GM12878 (cell line): ENCODE measurements around the gene VPS8. TPM values are rescaled to one million over a fixed set of nuclear protein-coding genes. Genes with fewer than 3 reads are reported as not detected.

ENCODE experiments used
- ATAC-seq: fragments of 200-7000 bp; cut with Tn5 transposase; 3 replicates; pipeline ENCODE4 v1.9.1; 2020; ENCODE audit warnings: mild to moderate bottlenecking, moderate library complexity
- BruUV-seq: library from RNA; stranded (reverse); fragments of 400-500 nt; replicated peaks from 2 replicates; lab custom pipeline; 2021; lab: Mats Ljungman, UMichigan
- CTCF ChIA-PET: fragments of 300-600 bp; sonication (Branson Sonifier 250); formaldehyde crosslinking; extraction: SDS; loops from one replicate; lab custom pipeline; 2021; ENCODE audit warnings: inconsistent platforms; lab: Yijun Ruan, JAX
- POLR2A ChIA-PET: fragments of 350-600 bp; formaldehyde crosslinking; extraction: SDS; loops from one replicate; lab custom pipeline; 2021; ENCODE audit warnings: inconsistent platforms; lab: Charles Lee
- RAD21 ChIA-PET: fragments of 300-600 bp; sonication (Branson Sonifier 250); formaldehyde crosslinking; loops from one replicate; lab custom pipeline; 2023; ENCODE audit warnings: antibody characterized with exemption; ENCODE audit not compliant: unreplicated experiment; lab: Charles Lee
- SMC1A ChIA-PET: fragments of 300-600 bp; sonication (Branson Sonifier 250); formaldehyde crosslinking; loops from one replicate; lab custom pipeline; 2023; ENCODE audit not compliant: unreplicated experiment, uncharacterized antibody; lab: Charles Lee
- DNase-seq: peaks from one replicate; pipeline ENCODE4 v3.0.0-alpha.2; 2011; ENCODE audit warnings: low read depth, low spot score
- FAIRE-seq: peaks from 3 replicates; lab custom pipeline; 2011; peaks lifted over from hg19 to GRCh38; lab: Jason Lieb, UNC
- H2AFZ ChIP-seq: 2 replicates; pipeline ENCODE4 v1.6.0; 2011; ENCODE audit warnings: low read depth, low read length, control low read depth; ENCODE audit not compliant: control insufficient read depth
- H3K27ac ChIP-seq: 2 replicates; pipeline ENCODE4 v1.5.1; 2011; ENCODE audit warnings: control low read depth; ENCODE audit not compliant: control insufficient read depth, insufficient read depth
- H3K27me3 ChIP-seq, 2 experiments: replicated peaks in 1 of 2; 2 replicates each; pipeline versions ENCODE4 v1.6.0 to v1.6.1; 2011; ENCODE audit warnings: low read length in 1 of 2; ENCODE audit not compliant: control insufficient read depth in 2 of 2, insufficient read depth in 2 of 2
- H3K36me3 ChIP-seq, 2 experiments: 2 replicates each; pipeline ENCODE4 v1.5.1; 2011; ENCODE audit warnings: low read length in 1 of 2; ENCODE audit not compliant: control insufficient read depth in 2 of 2, insufficient read depth in 2 of 2
- H3K4me1 ChIP-seq: 2 replicates; pipeline ENCODE4 v1.6.1; 2011; ENCODE audit warnings: mild to moderate bottlenecking, low read length, moderate library complexity, mixed read lengths; ENCODE audit not compliant: control insufficient read depth, insufficient read depth
- H3K4me2 ChIP-seq: 2 replicates; pipeline ENCODE4 v1.6.0; 2011; ENCODE audit warnings: control low read depth; ENCODE audit not compliant: control insufficient read depth, insufficient read depth
- H3K4me3 ChIP-seq: fragments of 200-600 bp; sonication (generic); 2 replicates; pipeline ENCODE4 v1.5.1; 2016
- H3K79me2 ChIP-seq: 2 replicates; pipeline ENCODE4 v1.6.0; 2011; ENCODE audit warnings: low read length; ENCODE audit not compliant: control insufficient read depth, insufficient read depth
- H3K9ac ChIP-seq: 2 replicates; pipeline ENCODE4 v1.8.0; 2011; ENCODE audit warnings: low read length, control low read depth, mixed read lengths; ENCODE audit not compliant: control insufficient read depth, insufficient read depth
- H3K9me3 ChIP-seq: replicated peaks from 3 replicates; pipeline ENCODE4 v1.5.1; 2011; ENCODE audit warnings: mild to moderate bottlenecking, low read length; ENCODE audit not compliant: control insufficient read depth, insufficient read depth
- H4K20me1 ChIP-seq: 2 replicates; pipeline ENCODE4 v1.6.0; 2011; ENCODE audit not compliant: control insufficient read depth, insufficient read depth
- EGR1 ChIP-seq, 2 experiments: IDR thresholded peaks; 1 replicate in 1 of 2; 2 replicates in 1 of 2; pipeline ENCODE4 v1.6.1; 2011 to 2012; ENCODE audit warnings: low read depth in 2 of 2, low read length in 2 of 2, borderline replicate concordance in 1 of 2, mild to moderate bottlenecking in 1 of 2, moderate library complexity in 1 of 2
- ETV6 ChIP-seq, 2 experiments: fragments of 450-650 bp in 1 of 2; IDR thresholded peaks in 1 of 2; conservative IDR thresholded peaks in 1 of 2; 2 replicates each; pipeline ENCODE4 v1.6.1; 2014; ENCODE audit warnings: antibody characterized with exemption in 1 of 2, borderline replicate concordance in 1 of 2, low read depth in 1 of 2, mild to moderate bottlenecking in 1 of 2, moderate library complexity in 1 of 2
- HDGF ChIP-seq: fragments of 450-650 bp; IDR thresholded peaks from 2 replicates; pipeline ENCODE4 v1.6.1; 2016; ENCODE audit warnings: antibody characterized with exemption
- MLLT1 ChIP-seq: fragments of 450-650 bp; IDR thresholded peaks from 2 replicates; pipeline ENCODE4 v1.6.1; 2016; ENCODE audit warnings: mild to moderate bottlenecking
- SIN3A ChIP-seq: IDR thresholded peaks from 2 replicates; pipeline ENCODE4 v1.6.1; 2012; ENCODE audit warnings: low read depth, low read length, improper control_type of control experiment
- SREBF1 ChIP-seq: IDR thresholded peaks from 2 replicates; pipeline ENCODE4 v1.6.1; 2012; ENCODE audit warnings: mild to moderate bottlenecking, low read length
- WRNIP1 ChIP-seq: IDR thresholded peaks from 2 replicates; pipeline ENCODE4 v1.6.1; 2011; ENCODE audit warnings: low read depth, low read length, improper control_type of control experiment, borderline replicate concordance
- WGBS: methylation state at CpG from one replicate; pipeline ENCODE4 v1.1.6; 2016; ENCODE audit warnings: low lambda C conversion rate; ENCODE audit not compliant: insufficient replicate concordance, insufficient coverage; ENCODE audit errors: missing lambda C conversion rate; 5-methylcytosine and 5-hydroxymethylcytosine counted together
- in situ Hi-C: fragments of 300-500 bp; cut with MboI; formaldehyde crosslinking; loops from 9 replicates; pipeline ENCODE4 v1.14.3; 2018; ENCODE audit warnings: mixed read lengths
- intact Hi-C: fragments of 100-400 bp; cut with micrococcal nuclease; formaldehyde crosslinking; loops from one replicate; pipeline ENCODE4 v1.14.2; 2022; ENCODE audit not compliant: unreplicated experiment
- polyA plus RNA-seq, 11 experiments: library from polyadenylated mRNA; depleted of rRNA in 4 of 11; unstranded in 6 of 11; stranded (reverse) in 5 of 11; fragments of >200 nt; fragmentation: Nextera tagmentation in 4 of 11; fragmentation: Illumina TruSeq in 1 of 11; extraction: Ambion mirVana in 4 of 11; extraction: Trizol in 1 of 11; gene quantifications; 1 replicate in 1 of 11; 2 replicates in 10 of 11; pipeline versions ENCODE4 v1.2.1 to v1.2.3, GENCODE V29; 2011 to 2016; ENCODE audit warnings: inconsistent platforms in 2 of 11, missing spikeins in 2 of 11, low read depth in 1 of 11
- total RNA-seq, 4 experiments: library from RNA; depleted of rRNA in 3 of 4; stranded (reverse); fragments of >200 nt in 3 of 4; fragmentation: Illumina TruSeq in 1 of 4; extraction: Trizol in 1 of 4; gene quantifications; 2 replicates each; pipeline versions ENCODE4 v1.2.1 to v1.2.3, GENCODE V29; 2013 to 2021
- TF ChIP-seq, protein P1 (sequence below): fragments of 450-650 bp; IDR thresholded peaks from 2 replicates; pipeline ENCODE4 v1.6.1; 2016; ENCODE audit warnings: mild to moderate bottlenecking
- TF ChIP-seq, protein P2 (sequence below): fragments of 450-650 bp; IDR thresholded peaks from 2 replicates; pipeline ENCODE4 v1.6.1; 2016; ENCODE audit warnings: mild to moderate bottlenecking, moderate library complexity, borderline replicate concordance
- TF ChIP-seq, protein P3 (sequence below): fragments of 450-650 bp; IDR thresholded peaks from 2 replicates; pipeline ENCODE4 v1.6.1; 2017; ENCODE audit warnings: mild to moderate bottlenecking, low read depth, inconsistent platforms; ENCODE audit not compliant: poor library complexity, severe bottlenecking

The VPS8 gene
- total and polyA plus RNA-seq, 10 of the 15 experiments (the other 5 are each of a cell fraction or from before 2014, with no cell fraction given): 8.9 to 34.7 (median 20.9) TPM

DNA sequence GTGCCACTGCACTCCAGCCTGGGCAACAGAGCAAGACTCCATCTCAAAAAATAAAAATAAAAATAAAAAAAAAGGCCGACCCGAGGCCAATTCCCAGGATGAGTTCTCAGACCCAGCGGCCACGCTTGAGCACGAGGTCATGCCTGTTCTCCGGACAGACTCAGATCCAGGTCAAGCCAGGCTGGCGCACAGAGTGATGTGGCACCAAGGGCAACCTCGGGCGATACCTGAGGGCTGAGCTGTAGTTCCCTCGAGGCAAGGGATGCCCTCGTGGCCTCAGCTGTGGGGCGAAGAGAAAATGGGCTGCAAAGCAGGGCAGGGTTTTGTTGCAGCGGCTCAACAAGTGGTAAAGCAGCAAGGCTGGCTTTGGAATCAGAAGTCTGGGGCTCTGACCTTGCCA, 263.6 kb downstream of the VPS8 start:
- 62% methylated on average over 13 of the region's 13 CpGs for WGBS
- ChIA-PET RAD21 (no interaction called here), SMC1A (no interaction called here), POLR2A (no interaction called here), CTCF (no interaction called here)
- H3K9ac ChIP-seq: no peak overlapping the region
- no peak overlapping the region for H3K4me3 ChIP-seq
- H4K20me1 ChIP-seq: no peaks in the 10 kb centered on the region
- no peak for FAIRE-seq
- H3K36me3 ChIP-seq: no peaks in the 10 kb centered on the region
- no peak overlapping the region for H3K27ac ChIP-seq
- 0 out of 4 replicates have a peak, but pooled peaks cover 0 to 2% of the 10 kb centered on the region in 2 experiments for H3K27me3 ChIP-seq
- H3K4me1 ChIP-seq: no peaks in the 10 kb centered on the region
- no peaks in the 10 kb centered on the region for H3K9me3 ChIP-seq
- BruUV-seq: no TSS peak
- no peak overlapping the region for H2AFZ ChIP-seq
- H3K4me2 ChIP-seq: no peak overlapping the region
- ATAC-seq: no peak
- intact Hi-C loops: no loop called here
- H3K79me2 ChIP-seq: no peaks in the 10 kb centered on the region
- no peak for DNase-seq
- in situ Hi-C loops: no loop called here
- no peak for TF ChIP-seq ETV6 (conservative IDR thresholded peaks at IDR 0.05 in 1 of 2, IDR thresholded peaks at IDR 0.05 in 1 of 2; ENCODE audit: borderline replicate concordance in 1 of 2, low read depth in 1 of 2)
- TF ChIP-seq, protein P1, sequence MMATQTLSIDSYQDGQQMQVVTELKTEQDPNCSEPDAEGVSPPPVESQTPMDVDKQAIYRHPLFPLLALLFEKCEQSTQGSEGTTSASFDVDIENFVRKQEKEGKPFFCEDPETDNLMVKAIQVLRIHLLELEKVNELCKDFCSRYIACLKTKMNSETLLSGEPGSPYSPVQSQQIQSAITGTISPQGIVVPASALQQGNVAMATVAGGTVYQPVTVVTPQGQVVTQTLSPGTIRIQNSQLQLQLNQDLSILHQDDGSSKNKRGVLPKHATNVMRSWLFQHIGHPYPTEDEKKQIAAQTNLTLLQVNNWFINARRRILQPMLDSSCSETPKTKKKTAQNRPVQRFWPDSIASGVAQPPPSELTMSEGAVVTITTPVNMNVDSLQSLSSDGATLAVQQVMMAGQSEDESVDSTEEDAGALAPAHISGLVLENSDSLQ: no peak
- TF ChIP-seq, protein P2, sequence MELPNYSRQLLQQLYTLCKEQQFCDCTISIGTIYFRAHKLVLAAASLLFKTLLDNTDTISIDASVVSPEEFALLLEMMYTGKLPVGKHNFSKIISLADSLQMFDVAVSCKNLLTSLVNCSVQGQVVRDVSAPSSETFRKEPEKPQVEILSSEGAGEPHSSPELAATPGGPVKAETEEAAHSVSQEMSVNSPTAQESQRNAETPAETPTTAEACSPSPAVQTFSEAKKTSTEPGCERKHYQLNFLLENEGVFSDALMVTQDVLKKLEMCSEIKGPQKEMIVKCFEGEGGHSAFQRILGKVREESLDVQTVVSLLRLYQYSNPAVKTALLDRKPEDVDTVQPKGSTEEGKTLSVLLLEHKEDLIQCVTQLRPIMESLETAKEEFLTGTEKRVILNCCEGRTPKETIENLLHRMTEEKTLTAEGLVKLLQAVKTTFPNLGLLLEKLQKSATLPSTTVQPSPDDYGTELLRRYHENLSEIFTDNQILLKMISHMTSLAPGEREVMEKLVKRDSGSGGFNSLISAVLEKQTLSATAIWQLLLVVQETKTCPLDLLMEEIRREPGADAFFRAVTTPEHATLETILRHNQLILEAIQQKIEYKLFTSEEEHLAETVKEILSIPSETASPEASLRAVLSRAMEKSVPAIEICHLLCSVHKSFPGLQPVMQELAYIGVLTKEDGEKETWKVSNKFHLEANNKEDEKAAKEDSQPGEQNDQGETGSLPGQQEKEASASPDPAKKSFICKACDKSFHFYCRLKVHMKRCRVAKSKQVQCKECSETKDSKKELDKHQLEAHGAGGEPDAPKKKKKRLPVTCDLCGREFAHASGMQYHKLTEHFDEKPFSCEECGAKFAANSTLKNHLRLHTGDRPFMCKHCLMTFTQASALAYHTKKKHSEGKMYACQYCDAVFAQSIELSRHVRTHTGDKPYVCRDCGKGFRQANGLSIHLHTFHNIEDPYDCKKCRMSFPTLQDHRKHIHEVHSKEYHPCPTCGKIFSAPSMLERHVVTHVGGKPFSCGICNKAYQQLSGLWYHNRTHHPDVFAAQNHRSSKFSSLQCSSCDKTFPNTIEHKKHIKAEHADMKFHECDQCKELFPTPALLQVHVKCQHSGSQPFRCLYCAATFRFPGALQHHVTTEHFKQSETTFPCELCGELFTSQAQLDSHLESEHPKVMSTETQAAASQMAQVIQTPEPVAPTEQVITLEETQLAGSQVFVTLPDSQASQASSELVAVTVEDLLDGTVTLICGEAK: no peak
- no peak for TF ChIP-seq WRNIP1
- TF ChIP-seq SREBF1: no peak
- TF ChIP-seq HDGF: no peak
- no peak for TF ChIP-seq SIN3A
- TF ChIP-seq MLLT1: no peak
- TF ChIP-seq, protein P3, sequence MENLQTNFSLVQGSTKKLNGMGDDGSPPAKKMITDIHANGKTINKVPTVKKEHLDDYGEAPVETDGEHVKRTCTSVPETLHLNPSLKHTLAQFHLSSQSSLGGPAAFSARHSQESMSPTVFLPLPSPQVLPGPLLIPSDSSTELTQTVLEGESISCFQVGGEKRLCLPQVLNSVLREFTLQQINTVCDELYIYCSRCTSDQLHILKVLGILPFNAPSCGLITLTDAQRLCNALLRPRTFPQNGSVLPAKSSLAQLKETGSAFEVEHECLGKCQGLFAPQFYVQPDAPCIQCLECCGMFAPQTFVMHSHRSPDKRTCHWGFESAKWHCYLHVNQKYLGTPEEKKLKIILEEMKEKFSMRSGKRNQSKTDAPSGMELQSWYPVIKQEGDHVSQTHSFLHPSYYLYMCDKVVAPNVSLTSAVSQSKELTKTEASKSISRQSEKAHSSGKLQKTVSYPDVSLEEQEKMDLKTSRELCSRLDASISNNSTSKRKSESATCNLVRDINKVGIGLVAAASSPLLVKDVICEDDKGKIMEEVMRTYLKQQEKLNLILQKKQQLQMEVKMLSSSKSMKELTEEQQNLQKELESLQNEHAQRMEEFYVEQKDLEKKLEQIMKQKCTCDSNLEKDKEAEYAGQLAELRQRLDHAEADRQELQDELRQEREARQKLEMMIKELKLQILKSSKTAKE: no peak
- TF ChIP-seq EGR1 (IDR thresholded peaks at IDR 0.05; ENCODE audit: borderline replicate concordance in 1 of 2, low read depth in 2 of 2, low read length in 2 of 2): no peak
